Ectodermal cell (in vitro differentiated cells): Measurements from ENCODE around the gene NPHP4.

ENCODE experiments used
- H3K27ac ChIP-seq: 2 replicates; pipeline ENCODE4 v1.7.0; 2013; ENCODE audit warnings: mild to moderate bottlenecking, low read depth, low read length; ENCODE audit not compliant: insufficient read depth, poor library complexity, severe bottlenecking
- H3K27me3 ChIP-seq: 2 replicates; pipeline ENCODE4 v1.7.0; 2013; ENCODE audit warnings: mild to moderate bottlenecking, low read length; ENCODE audit not compliant: insufficient read depth, control insufficient read depth, poor library complexity, severe bottlenecking
- H3K36me3 ChIP-seq: one replicate; pipeline ENCODE4 v1.7.0; 2013; ENCODE audit warnings: low read length; ENCODE audit not compliant: control insufficient read depth, insufficient read depth
- H3K4me1 ChIP-seq: one replicate; pipeline ENCODE4 v1.7.0; 2013; ENCODE audit warnings: low read length; ENCODE audit not compliant: control insufficient read depth, insufficient read depth
- H3K4me3 ChIP-seq: 2 replicates; pipeline ENCODE4 v1.7.0; 2013; ENCODE audit warnings: low read depth, low read length, control low read depth; ENCODE audit not compliant: insufficient read depth
- H3K9me3 ChIP-seq: 2 replicates; pipeline ENCODE4 v1.7.0; 2013; ENCODE audit warnings: mild to moderate bottlenecking, low read length, moderate library complexity; ENCODE audit not compliant: control insufficient read depth
- WGBS, 2 experiments: methylation state at CpG; one replicate each; pipeline ENCODE4 v1.1.7; 2013; ENCODE audit warnings: missing lambda C conversion rate in 2 of 2; 5-methylcytosine and 5-hydroxymethylcytosine counted together

Gene NPHP4

DNA sequence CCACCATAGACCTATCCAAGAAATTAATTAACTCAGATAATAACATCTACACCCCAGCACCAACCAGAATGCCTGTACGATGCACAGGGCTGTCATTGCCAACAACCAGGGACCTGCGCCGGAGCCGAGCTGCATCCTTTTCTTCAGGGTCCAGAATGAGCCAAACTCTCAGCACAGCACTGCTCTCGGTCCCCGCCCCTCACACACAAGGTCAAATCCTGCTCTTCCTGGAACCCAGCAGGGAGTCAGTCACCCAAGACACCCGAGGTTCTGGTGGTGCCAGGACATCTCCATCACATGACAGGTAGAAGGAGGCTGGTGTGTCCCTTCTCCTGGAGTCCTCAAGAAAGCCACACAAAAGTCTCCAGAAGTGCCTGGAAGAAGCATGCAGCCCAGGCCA is 31.9 kb downstream of the NPHP4 start:
- no peak overlapping the region for H3K4me3 ChIP-seq
- no peaks in the 10 kb centered on the region for H3K4me1 ChIP-seq
- 87 to 89% methylated on average over 7 of the region's 7 CpGs for WGBS, 2 experiments
- no peak overlapping the region for H3K27ac ChIP-seq
- no peaks in the 10 kb centered on the region for H3K27me3 ChIP-seq
- no peaks in the 10 kb centered on the region for H3K9me3 ChIP-seq
- peaks cover 8% of the 10 kb centered on the region for H3K36me3 ChIP-seq

DNA sequence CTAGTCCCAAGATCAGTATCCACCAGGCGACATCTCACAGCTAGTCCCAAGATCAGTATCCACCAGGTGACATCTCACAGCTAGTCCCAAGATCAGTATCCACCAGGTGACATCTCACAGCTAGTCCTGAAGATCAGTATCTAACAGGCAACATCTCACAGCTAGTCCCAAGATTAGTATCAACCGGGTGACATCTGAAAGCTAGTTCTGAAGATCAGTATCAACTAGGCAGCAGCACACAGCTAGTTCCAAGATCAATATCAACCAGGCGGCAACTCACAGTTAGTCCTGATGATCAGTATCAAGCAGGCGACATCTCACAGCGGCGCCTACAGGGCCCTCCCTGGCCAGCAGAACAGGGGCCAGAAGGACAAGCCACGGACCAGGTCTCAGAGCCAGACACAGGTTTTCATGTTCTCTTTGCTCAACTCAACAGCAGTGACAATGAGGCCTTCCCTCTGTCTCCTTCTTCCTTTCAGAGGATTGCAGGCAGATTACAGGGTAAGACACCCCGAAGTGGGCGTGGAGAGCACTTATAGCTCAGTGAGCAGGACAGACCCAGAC is 32.5 kb downstream of the NPHP4 start:
- Histone ChIP-seq H3K36me3 (peaks cover 8% of the 10 kb centered on the region), H3K4me3 (no peak overlapping the region), H3K27ac (no peak overlapping the region), H3K9me3 (no peaks in the 10 kb centered on the region), H3K27me3 (no peaks in the 10 kb centered on the region), H3K4me1 (no peaks in the 10 kb centered on the region)
- 93 to 95% methylated on average over 9 of the region's 9 CpGs for WGBS, 2 experiments

DNA sequence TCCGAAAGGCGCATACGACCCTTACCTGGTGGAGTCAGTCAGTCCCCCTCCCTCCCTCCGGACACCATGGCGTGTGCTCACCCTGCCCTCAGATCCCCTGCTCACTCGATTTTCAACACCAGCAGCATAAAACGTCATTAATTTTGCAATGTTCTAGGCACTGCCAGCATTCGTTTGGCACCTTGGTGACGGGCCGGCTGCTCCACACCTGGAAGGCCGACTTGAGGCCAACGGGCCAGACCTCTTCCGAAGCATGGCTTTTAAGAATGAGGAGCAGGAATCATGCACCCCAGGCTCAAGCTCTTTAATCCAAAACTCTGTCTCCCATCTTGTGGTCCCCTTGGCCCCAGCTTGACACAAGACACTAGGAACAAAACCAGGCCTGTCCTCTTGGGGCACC is 33.1 kb downstream of the NPHP4 start:
- no peaks in the 10 kb centered on the region for H3K4me1 ChIP-seq
- WGBS, 2 experiments = 93 to 94% methylated on average over 13 of the region's 13 CpGs
- H3K27ac ChIP-seq = no peak overlapping the region
- H3K9me3 ChIP-seq = no peaks in the 10 kb centered on the region
- no peaks in the 10 kb centered on the region for H3K27me3 ChIP-seq
- H3K36me3 ChIP-seq = peaks cover 8% of the 10 kb centered on the region
- no peak overlapping the region for H3K4me3 ChIP-seq

DNA sequence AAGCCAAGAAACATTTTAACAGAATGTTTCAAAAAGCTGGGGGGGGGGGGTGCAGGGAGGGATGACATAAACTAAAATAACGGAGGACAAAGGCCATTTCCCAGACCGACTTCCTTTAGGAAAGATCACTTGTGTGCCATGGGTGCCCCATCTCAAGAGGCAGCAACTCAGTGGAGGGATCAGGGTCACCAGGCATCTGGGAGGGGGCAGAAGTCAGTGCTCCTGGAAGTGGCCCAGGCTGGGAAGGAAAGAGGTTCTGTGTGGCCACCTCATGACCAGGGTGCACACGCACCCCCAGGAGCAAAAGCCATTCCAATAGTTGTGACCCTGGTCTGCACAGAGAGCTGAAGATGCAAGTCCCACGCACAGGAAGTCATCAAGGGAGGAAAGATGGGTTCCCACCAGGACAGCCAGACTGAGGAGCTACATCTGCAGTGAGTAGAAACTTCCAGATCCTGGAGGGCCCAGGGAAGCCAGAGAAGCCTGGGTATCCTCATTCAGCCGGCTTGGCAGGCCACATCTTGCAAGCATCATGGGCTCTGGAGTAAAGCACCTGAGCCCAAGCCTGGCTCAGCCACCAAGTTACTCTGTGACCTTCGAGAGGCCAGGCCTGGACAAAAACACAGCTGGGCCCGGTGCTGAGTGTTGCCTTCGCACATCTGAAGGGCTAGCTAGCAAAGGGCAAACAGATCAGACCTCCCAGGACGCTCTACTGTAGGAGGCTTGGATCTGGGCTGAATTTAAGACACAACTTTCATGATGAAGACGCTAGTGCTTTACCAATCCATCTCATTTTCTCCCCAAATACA is 36.0 kb downstream of the NPHP4 start:
- Histone ChIP-seq H3K27ac (no peak overlapping the region), H3K27me3 (no peaks in the 10 kb centered on the region), H3K9me3 (no peaks in the 10 kb centered on the region), H3K36me3 (peaks cover 3% of the 10 kb centered on the region), H3K4me3 (no peak overlapping the region), H3K4me1 (no peaks in the 10 kb centered on the region)
- 93 to 96% methylated on average over 10 of the region's 10 CpGs for WGBS, 2 experiments

DNA sequence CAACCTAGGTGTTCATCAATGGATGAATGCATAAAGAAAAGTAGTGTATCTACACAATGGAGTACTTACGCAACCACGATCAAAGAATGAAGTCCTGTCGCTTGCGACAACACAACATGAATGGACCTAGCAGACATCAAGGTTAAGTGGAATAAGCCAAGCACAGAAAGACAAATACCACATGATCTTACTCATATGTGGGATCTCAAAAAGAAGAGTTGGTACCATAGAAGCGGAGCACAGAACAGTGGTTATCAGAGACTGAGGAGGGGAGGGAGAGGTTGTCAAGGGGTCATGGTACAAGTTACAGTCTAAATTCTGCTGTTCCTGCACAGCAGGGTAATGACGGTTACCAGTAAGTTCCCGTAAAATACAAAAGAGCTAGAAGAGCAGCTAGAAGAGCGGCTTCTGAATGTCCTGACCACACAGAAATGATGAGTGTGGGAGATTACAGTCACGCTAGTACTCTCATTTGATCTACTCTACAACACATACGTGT is 36.7 kb downstream of the NPHP4 start:
- Histone ChIP-seq H3K4me1 (no peaks in the 10 kb centered on the region), H3K27me3 (no peaks in the 10 kb centered on the region), H3K4me3 (no peak overlapping the region), H3K9me3 (no peaks in the 10 kb centered on the region), H3K36me3 (peaks cover 1% of the 10 kb centered on the region), H3K27ac (no peak overlapping the region)
- 91 to 95% methylated on average over 8 to 10 of the region's 10 CpGs for WGBS, 2 experiments

DNA sequence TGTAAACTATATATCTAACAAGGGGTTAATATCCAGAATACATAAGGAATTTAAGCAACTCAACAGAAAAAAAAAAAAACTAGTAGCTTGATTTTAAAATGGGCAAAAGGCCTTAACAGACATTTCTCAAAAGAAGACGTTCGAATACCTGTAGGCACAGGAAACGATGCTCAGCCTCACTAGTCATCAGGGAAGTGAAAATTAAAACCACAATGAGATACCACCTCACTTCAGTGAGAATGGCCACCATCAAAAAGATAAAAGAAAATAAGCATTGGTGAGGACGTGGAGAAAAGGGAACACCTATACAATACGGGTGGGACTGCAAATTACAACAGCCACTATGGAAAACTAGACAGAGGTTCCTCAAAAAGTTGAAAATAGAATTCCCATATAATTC is 37.3 kb downstream of the NPHP4 start:
- no peaks in the 10 kb centered on the region for H3K27me3 ChIP-seq
- no peak overlapping the region for H3K27ac ChIP-seq
- peaks cover 7% of the 10 kb centered on the region for H3K36me3 ChIP-seq
- WGBS, 2 experiments = 88 to 93% methylated on average over 3 to 5 of the region's 5 CpGs
- no peaks in the 10 kb centered on the region for H3K4me1 ChIP-seq
- no peaks in the 10 kb centered on the region for H3K9me3 ChIP-seq
- no peak overlapping the region for H3K4me3 ChIP-seq

DNA sequence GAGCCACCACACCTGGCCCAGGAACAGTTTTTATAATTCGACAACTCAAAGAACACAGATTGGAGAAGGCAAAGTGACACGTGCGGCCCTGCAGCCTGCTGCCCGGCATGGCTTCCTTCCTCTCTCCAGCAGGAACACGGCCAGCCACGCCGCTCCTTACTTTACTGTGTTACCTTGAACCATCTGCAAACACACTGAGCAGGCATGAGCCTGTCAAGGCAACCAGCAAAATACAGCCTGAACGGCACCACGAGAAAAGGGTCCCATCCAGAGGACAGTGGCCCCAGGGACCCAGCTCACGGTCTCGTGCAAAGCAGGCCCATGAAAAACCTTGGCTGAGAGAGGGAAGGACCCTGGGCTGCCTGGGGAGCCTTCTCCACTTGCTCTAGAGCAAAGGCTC is 38.8 kb downstream of the NPHP4 start:
- Histone ChIP-seq H3K27ac (no peak overlapping the region), H3K4me3 (no peak overlapping the region), H3K4me1 (no peaks in the 10 kb centered on the region), H3K27me3 (no peaks in the 10 kb centered on the region), H3K36me3 (peaks cover 10% of the 10 kb centered on the region), H3K9me3 (no peaks in the 10 kb centered on the region)
- 95 to 96% methylated on average over 11 of the region's 11 CpGs for WGBS, 2 experiments

DNA sequence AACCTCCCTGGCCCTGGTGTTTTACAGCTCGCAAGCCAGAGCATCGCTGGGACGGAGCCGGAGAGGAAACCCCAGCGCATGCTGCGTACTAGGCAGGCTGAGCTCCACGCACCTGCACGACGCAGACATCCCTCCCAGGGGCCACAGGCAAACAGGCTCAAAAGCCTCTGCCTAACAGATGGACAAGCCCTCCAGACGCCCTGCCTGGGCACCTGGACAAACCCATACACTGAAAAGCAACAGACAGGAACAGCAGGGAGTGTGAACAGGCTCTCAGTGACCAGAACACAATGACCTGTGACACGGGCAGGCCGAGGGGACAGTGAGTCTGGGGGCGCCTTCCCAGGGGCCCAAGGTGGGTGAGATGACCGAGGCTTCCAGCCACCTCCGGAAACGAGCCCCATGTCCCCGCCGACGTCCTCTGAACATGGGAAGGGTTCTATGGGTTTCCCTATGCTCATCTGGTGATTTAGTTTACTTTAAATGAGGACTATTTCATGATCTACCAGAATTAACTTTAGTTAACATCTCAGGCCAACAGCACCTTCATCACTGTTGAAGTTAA is 40.3 kb downstream of the NPHP4 start:
- no peaks in the 10 kb centered on the region for H3K27me3 ChIP-seq
- 95 to 97% methylated on average over 19 of the region's 19 CpGs for WGBS, 2 experiments
- H3K27ac ChIP-seq = no peak overlapping the region
- H3K36me3 ChIP-seq = peaks cover 18% of the 10 kb centered on the region
- no peak overlapping the region for H3K4me3 ChIP-seq
- no peaks in the 10 kb centered on the region for H3K9me3 ChIP-seq
- H3K4me1 ChIP-seq = no peaks in the 10 kb centered on the region

DNA sequence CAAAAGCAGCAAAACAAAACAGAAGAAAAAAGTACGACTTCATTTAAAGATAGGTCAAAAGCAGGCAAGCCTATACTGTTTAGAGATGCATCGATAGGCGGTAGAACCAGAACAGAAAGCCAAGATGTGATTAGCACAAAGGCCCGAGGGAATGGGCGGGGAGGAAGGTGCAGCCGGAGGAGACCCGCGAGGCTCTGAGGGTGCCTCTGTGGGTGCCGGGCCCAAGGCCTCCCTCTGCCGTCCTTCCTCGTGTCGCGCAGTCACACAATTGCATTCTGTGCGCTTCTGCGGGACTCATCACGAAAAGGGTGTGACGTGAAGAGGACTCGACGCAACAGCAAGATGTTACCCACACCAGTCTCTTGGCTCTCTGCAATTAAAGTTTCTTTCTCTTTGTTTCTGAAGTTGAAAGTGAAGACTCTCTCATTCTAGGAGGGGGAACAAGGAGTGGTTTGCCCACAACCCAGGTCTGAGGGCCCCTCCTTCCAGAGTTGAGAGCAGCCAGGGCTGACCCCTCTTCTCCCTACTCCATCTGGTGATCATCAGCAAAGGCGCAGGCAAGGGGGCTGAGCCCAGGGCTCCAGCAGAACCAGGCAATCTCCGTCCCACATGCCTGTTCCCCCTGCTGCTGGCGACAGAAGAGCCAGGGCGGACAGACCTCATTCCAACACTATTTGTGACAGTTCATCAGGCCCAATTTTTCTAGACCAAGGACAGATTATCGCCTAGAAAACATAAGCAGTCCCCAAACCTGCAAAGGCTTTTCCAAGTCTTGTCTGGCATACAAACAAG is 41.0 kb downstream of the NPHP4 start:
- Histone ChIP-seq H3K27ac (no peak overlapping the region), H3K27me3 (no peaks in the 10 kb centered on the region), H3K36me3 (peaks cover 18% of the 10 kb centered on the region), H3K9me3 (no peaks in the 10 kb centered on the region), H3K4me1 (no peaks in the 10 kb centered on the region), H3K4me3 (no peak overlapping the region)
- WGBS, 2 experiments = 95 to 96% methylated on average over 24 of the region's 24 CpGs
